ENCODE results near the gene SHISAL2B. TPM values are rescaled to one million over a fixed set of nuclear protein-coding genes. Genes with fewer than 3 reads are reported as not detected.
"Not testable (repeated sequence)": the region's sequence is repeated elsewhere in the genome, so short reads cannot be mapped to it uniquely, and the experiment has no call there.

SHISAL2B gene
- total RNA-seq, 4 donors from 2014 or later: not detected

DNA sequence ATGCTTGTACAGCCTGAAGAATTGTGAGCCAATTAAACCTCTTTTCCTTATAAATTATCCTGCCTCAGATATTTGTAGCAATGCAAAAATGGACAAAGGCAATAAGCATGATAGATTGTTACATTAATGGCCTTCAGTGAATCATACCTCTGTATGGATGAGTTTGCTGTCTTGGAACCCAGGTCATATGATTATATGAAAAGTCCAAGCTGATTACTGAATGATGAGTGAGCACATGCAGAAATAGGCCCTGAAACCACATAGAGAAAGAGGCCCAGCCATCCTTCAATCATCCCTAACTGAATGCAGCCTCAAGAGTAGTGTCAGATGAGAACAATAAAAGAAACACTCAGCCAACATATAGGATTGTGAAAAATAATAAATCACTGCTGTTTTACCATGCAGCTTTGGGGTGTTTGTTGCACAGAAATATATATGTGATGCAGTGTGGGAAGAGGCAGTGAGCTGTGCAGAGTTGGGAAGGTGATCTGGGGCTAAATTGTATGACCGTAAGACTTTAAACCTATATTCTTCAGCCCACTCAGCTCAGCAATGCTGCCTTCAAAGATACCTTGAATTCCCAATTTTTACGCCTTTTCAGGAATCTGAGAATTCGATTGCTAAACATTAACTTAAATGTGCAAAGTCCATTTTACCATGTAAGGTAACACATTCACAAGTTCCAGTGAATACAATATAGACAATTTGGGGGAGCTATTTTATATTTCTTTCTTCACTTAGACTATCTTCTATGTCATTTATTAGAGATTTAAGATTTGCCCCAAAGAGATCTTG is 36.3 kb upstream of the SHISAL2B start:
- H3K36me3 ChIP-seq: no peaks in the 10 kb centered on the region
- no peak overlapping the region for H3K4me3 ChIP-seq
- no peaks in the 10 kb centered on the region for H3K27me3 ChIP-seq
- 92 to 93% methylated on average over 3 of the region's 3 CpGs for WGBS, 2 donors
- no peak for DNase-seq (ENCODE audit: low spot score in 2 of 2)
- H3K4me1 ChIP-seq: no peaks in the 10 kb centered on the region
- TF ChIP-seq CTCF (IDR thresholded peaks at IDR 0.05) (no peak), EP300 (IDR thresholded peaks at IDR 0.05) (no peak), POLR2A (IDR thresholded peaks at IDR 0.05) (no peak)
- peaks cover 0 to 2% (median 0%) of the 10 kb centered on the region in 4 donors for H3K9me3 ChIP-seq
- no peak overlapping the region for H3K27ac ChIP-seq

DNA sequence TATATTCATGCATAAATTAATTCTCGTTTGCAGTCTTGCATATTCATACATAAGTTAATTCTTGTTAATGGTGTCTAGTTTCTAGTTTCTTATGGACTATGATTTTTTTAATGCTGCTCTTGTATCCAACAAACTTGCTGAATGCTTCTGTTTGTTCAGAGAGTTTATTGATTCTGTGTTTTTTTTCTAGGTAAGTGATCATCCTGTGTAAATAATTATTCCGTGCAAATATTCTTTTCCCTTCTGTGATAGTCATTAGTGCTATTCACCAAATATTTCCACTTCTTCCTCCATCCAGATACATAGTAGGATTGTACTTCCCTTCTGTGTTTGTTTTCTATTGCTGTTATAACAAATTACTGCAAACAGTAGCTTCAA is 35.8 kb upstream of the SHISAL2B start:
- H3K36me3 ChIP-seq: no peaks in the 10 kb centered on the region
- H3K4me3 ChIP-seq: no peak overlapping the region
- no peaks in the 10 kb centered on the region for H3K4me1 ChIP-seq
- no peak for DNase-seq (ENCODE audit: low spot score in 2 of 2)
- 83 to 88% methylated on average over 2 of the region's 2 CpGs for WGBS, 2 donors
- no peaks in the 10 kb centered on the region for H3K27me3 ChIP-seq
- H3K27ac ChIP-seq: no peak overlapping the region
- no peak for TF ChIP-seq EP300 (IDR thresholded peaks at IDR 0.05)
- no peak for TF ChIP-seq CTCF (IDR thresholded peaks at IDR 0.05)
- peaks cover 0 to 2% (median 0%) of the 10 kb centered on the region in 4 donors for H3K9me3 ChIP-seq

DNA sequence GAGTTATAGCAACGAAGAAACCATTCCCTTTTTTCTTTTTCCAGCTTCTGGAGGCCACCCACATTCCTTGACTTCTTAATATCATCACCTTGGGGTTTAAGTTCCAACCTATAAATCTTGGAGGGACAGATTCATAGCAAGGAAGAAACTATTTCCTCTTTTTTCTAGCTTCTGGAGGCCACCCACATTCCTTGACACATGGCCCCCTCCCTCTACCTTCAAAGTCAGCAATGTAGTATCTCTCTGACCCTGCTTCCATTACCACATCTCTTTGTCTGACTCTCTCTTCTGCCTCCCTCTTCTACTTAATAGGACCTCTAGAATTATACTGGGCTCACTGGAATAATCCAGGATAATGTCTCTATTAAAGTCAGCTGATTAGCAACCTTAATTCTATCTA is 34.7 kb upstream of the SHISAL2B start:
- no peaks in the 10 kb centered on the region for H3K27me3 ChIP-seq
- peaks cover 0 to 2% (median 0%) of the 10 kb centered on the region in 4 donors for H3K9me3 ChIP-seq
- DNase-seq (ENCODE audit: low spot score in 2 of 2): no peak
- H3K36me3 ChIP-seq: no peaks in the 10 kb centered on the region
- H3K27ac ChIP-seq: no peak overlapping the region
- H3K4me1 ChIP-seq: no peaks in the 10 kb centered on the region
- TF ChIP-seq CTCF (IDR thresholded peaks at IDR 0.05) (no peak), EP300 (IDR thresholded peaks at IDR 0.05) (no peak)
- no peak overlapping the region for H3K4me3 ChIP-seq
- WGBS, 2 donors: 63 to 69% methylated on average over 1 of the region's 1 CpG

DNA sequence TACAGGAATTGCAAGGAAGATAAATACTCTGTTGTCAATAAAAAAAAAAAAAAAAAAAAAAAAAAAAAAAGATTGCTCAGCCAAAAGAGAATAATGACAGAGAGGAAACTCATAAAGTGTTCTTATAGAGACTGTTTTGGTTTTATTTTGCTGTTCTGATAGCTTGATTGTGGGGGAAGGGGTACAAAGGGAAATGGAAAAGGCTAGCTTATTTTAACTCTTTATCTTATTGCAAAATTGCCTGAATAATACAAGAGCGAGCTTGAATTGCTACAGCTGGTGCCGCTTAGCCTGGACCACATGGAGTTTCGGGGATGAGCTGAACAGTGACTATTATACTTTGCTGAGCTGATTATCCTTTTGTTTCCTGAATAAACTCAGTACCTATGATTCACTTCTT is 31.0 kb upstream of the SHISAL2B start:
- WGBS, 2 donors: 70 to 81% methylated on average over 3 of the region's 3 CpGs
- Histone ChIP-seq H3K27me3 (no peaks in the 10 kb centered on the region), H3K4me3 (no peak overlapping the region), H3K4me1 (no peaks in the 10 kb centered on the region), H3K36me3 (no peaks in the 10 kb centered on the region), H3K27ac (no peak overlapping the region), H3K9me3 (peaks cover 0 to 2% (median 0%) of the 10 kb centered on the region in 4 donors)
- no peak for DNase-seq (ENCODE audit: low spot score in 2 of 2)
- no peak for TF ChIP-seq EP300 (IDR thresholded peaks at IDR 0.05)
- no peak for TF ChIP-seq POLR2A (IDR thresholded peaks at IDR 0.05)
- no peak for TF ChIP-seq CTCF (IDR thresholded peaks at IDR 0.05)

- not testable (repeated sequence) for H3K27me3 ChIP-seq; DNase-seq (ENCODE audit: low spot score in 2 of 2); H3K4me1 ChIP-seq; H3K27ac ChIP-seq; H3K9me3 ChIP-seq; H3K4me3 ChIP-seq; H3K36me3 ChIP-seq
- 44 to 47% methylated on average over 6 of the region's 6 CpGs for WGBS, 2 donors
Observed at GRCh38 chr5:64663181-64663580, 27.1 kb upstream of the SHISAL2B start.
